PC-9 (cell line): ENCODE measurements around the gene MACROD2. TPM values are rescaled to one million over a fixed set of nuclear protein-coding genes. Genes with fewer than 3 reads are reported as not detected.

Experiments used
- BruUV-seq: library from RNA; stranded (reverse); fragments of 400-500 nt; replicated peaks from 2 replicates; lab custom pipeline; 2021; lab: Mats Ljungman, UMichigan
- CTCF ChIA-PET: fragments of 300-600 bp; sonication (Branson Sonifier 250); formaldehyde crosslinking; loops from one replicate; lab custom pipeline; 2022; ENCODE audit warnings: antibody characterized with exemption; lab: Charles Lee
- POLR2A ChIA-PET: fragments of 300-600 bp; sonication (Branson Sonifier 250); formaldehyde crosslinking; loops from one replicate; lab custom pipeline; 2022; ENCODE audit warnings: antibody characterized with exemption; ENCODE audit not compliant: unreplicated experiment; lab: Charles Lee
- DNase-seq, 2 experiments: peaks; one replicate each; pipeline versions ENCODE4 v3.0.0 to v3.0.0-alpha.2; 2015 to 2022; ENCODE audit warnings: mixed read lengths in 1 of 2
- H2AFZ ChIP-seq: fragments of 200-600 bp; sonication (generic); 2 replicates; pipeline ENCODE4 v1.8.1; 2017; ENCODE audit warnings: antibody characterized with exemption
- H3F3A ChIP-seq: fragments of 200-600 bp; sonication (generic); 2 replicates; pipeline ENCODE4 v1.8.1; 2017; ENCODE audit warnings: antibody characterized with exemption, mild to moderate bottlenecking, low read depth; ENCODE audit not compliant: insufficient read depth
- H3K27ac ChIP-seq: fragments of 200-600 bp; sonication (generic); 2 replicates; pipeline ENCODE4 v1.6.1; 2016; ENCODE audit warnings: mixed run types
- H3K27me3 ChIP-seq: fragments of 200-600 bp; sonication (generic); 2 replicates; pipeline ENCODE4 v1.6.1; 2016; ENCODE audit warnings: low read depth, mixed run types; ENCODE audit not compliant: insufficient read depth
- H3K36me3 ChIP-seq: fragments of 200-600 bp; sonication (generic); 2 replicates; pipeline ENCODE4 v1.6.1; 2016; ENCODE audit warnings: low read depth, mixed run types
- H3K4me1 ChIP-seq: fragments of 200-600 bp; sonication (generic); replicated peaks from 2 replicates; pipeline ENCODE4 v1.6.1; 2016; ENCODE audit warnings: mixed run types; ENCODE audit not compliant: insufficient read depth
- H3K4me2 ChIP-seq: fragments of 200-600 bp; sonication (generic); 2 replicates; pipeline ENCODE4 v1.6.1; 2017; ENCODE audit warnings: mixed run types
- H3K4me3 ChIP-seq: fragments of 200-600 bp; sonication (generic); 2 replicates; pipeline ENCODE4 v1.6.1; 2016; ENCODE audit warnings: mixed run types
- H3K79me2 ChIP-seq: fragments of 200-600 bp; sonication (generic); 2 replicates; pipeline ENCODE4 v1.6.1; 2017; ENCODE audit warnings: low read depth, mixed run types
- H3K9me2 ChIP-seq: fragments of 200-600 bp; sonication (generic); 2 replicates; pipeline ENCODE4 v1.8.1; 2017; ENCODE audit warnings: mild to moderate bottlenecking; ENCODE audit not compliant: insufficient read depth
- H3K9me3 ChIP-seq: fragments of 200-600 bp; sonication (generic); 2 replicates; pipeline ENCODE4 v1.8.1; 2016; ENCODE audit warnings: low read depth; ENCODE audit not compliant: insufficient read depth
- H4K20me1 ChIP-seq: fragments of 200-600 bp; sonication (generic); 2 replicates; pipeline ENCODE4 v1.8.1; 2017; ENCODE audit not compliant: insufficient read depth
- EZH2 ChIP-seq: fragments of 200-600 bp; sonication (generic); IDR thresholded peaks from 2 replicates; pipeline ENCODE4 v1.8.0; 2017; ENCODE audit warnings: antibody characterized with exemption, low read depth
- intact Hi-C: fragments of 100-400 bp; cut with micrococcal nuclease; formaldehyde crosslinking; loops from one replicate; pipeline ENCODE4 v1.10.0; 2022; ENCODE audit not compliant: unreplicated experiment
- total RNA-seq: library from RNA; stranded (reverse); gene quantifications from 2 replicates; pipeline ENCODE4 v1.2.3, GENCODE V29; 2021
- TF ChIP-seq, protein P1 (sequence below): fragments of 200-600 bp; sonication (generic); conservative IDR thresholded peaks from 2 replicates; pipeline ENCODE4 v1.6.1; 2017; ENCODE audit warnings: mixed run types, antibody characterized with exemption, mild to moderate bottlenecking, moderate library complexity

Gene MACROD2
- total RNA-seq, 1 experiment from 2014 or later: 11.4 TPM

GRCh38 chr20:15630360-15630759 lies 1635.0 kb downstream of the MACROD2 start:
- Histone ChIP-seq H3F3A (no peaks in the 10 kb centered on the region), H3K4me2 (no peak overlapping the region), H3K4me3 (no peak overlapping the region), H3K9me2 (no peaks in the 10 kb centered on the region), H3K79me2 (no peaks in the 10 kb centered on the region), H3K4me1 (no peaks in the 10 kb centered on the region), H2AFZ (no peak overlapping the region), H3K27ac (no peak overlapping the region), H3K36me3 (no peaks in the 10 kb centered on the region), H4K20me1 (no peaks in the 10 kb centered on the region), H3K9me3 (no peaks in the 10 kb centered on the region), H3K27me3 (no peaks in the 10 kb centered on the region)
- intact Hi-C loops: no loop called here
- BruUV-seq: no TSS peak
- TF ChIP-seq EZH2: no peak
- TF ChIP-seq, protein P1, sequence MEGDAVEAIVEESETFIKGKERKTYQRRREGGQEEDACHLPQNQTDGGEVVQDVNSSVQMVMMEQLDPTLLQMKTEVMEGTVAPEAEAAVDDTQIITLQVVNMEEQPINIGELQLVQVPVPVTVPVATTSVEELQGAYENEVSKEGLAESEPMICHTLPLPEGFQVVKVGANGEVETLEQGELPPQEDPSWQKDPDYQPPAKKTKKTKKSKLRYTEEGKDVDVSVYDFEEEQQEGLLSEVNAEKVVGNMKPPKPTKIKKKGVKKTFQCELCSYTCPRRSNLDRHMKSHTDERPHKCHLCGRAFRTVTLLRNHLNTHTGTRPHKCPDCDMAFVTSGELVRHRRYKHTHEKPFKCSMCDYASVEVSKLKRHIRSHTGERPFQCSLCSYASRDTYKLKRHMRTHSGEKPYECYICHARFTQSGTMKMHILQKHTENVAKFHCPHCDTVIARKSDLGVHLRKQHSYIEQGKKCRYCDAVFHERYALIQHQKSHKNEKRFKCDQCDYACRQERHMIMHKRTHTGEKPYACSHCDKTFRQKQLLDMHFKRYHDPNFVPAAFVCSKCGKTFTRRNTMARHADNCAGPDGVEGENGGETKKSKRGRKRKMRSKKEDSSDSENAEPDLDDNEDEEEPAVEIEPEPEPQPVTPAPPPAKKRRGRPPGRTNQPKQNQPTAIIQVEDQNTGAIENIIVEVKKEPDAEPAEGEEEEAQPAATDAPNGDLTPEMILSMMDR: no peak
- CTCF ChIA-PET: no interaction called here
- POLR2A ChIA-PET: no interaction called here
- no peak for DNase-seq

GRCh38 chr20:15632680-15633079 lies 1637.4 kb downstream of the MACROD2 start:
- ChIA-PET CTCF (no interaction called here), POLR2A (no interaction called here)
- Histone ChIP-seq H2AFZ (no peak overlapping the region), H3F3A (no peaks in the 10 kb centered on the region), H3K9me3 (no peaks in the 10 kb centered on the region), H3K27ac (no peak overlapping the region), H3K4me3 (no peak overlapping the region), H3K27me3 (no peaks in the 10 kb centered on the region), H3K4me2 (no peak overlapping the region), H3K9me2 (no peaks in the 10 kb centered on the region), H3K4me1 (no peaks in the 10 kb centered on the region), H3K36me3 (no peaks in the 10 kb centered on the region), H3K79me2 (no peaks in the 10 kb centered on the region), H4K20me1 (no peaks in the 10 kb centered on the region)
- DNase-seq: no peak
- TF ChIP-seq EZH2: no peak
- TF ChIP-seq, protein P1: no peak
- no TSS peak for BruUV-seq
- intact Hi-C loops: no loop called here

- Histone ChIP-seq H3K9me2 (no peaks in the 10 kb centered on the region), H3K79me2 (no peaks in the 10 kb centered on the region), H3K4me1 (no peaks in the 10 kb centered on the region), H2AFZ (no peak overlapping the region), H3K4me3 (no peak overlapping the region), H4K20me1 (no peaks in the 10 kb centered on the region), H3K4me2 (no peak overlapping the region), H3K27ac (no peak overlapping the region), H3K27me3 (no peaks in the 10 kb centered on the region), H3F3A (no peaks in the 10 kb centered on the region), H3K9me3 (no peaks in the 10 kb centered on the region), H3K36me3 (no peaks in the 10 kb centered on the region)
- no peak for DNase-seq
- TF ChIP-seq, protein P1: no peak
- CTCF ChIA-PET: no interaction called here
- POLR2A ChIA-PET: no interaction called here
- no TSS peak for BruUV-seq
- intact Hi-C loops: no loop called here
These were observed 1638.8 kb downstream of the MACROD2 start for GRCh38 chr20:15634102-15634501.
